G401.6 (cell line): Measurements from ENCODE around the gene TBC1D10A.

Source experiments
- FAIRE-seq: peaks from 2 replicates; lab custom pipeline; 2012; peaks lifted over from hg19 to GRCh38; lab: Jason Lieb, UNC

The TBC1D10A gene

DNA sequence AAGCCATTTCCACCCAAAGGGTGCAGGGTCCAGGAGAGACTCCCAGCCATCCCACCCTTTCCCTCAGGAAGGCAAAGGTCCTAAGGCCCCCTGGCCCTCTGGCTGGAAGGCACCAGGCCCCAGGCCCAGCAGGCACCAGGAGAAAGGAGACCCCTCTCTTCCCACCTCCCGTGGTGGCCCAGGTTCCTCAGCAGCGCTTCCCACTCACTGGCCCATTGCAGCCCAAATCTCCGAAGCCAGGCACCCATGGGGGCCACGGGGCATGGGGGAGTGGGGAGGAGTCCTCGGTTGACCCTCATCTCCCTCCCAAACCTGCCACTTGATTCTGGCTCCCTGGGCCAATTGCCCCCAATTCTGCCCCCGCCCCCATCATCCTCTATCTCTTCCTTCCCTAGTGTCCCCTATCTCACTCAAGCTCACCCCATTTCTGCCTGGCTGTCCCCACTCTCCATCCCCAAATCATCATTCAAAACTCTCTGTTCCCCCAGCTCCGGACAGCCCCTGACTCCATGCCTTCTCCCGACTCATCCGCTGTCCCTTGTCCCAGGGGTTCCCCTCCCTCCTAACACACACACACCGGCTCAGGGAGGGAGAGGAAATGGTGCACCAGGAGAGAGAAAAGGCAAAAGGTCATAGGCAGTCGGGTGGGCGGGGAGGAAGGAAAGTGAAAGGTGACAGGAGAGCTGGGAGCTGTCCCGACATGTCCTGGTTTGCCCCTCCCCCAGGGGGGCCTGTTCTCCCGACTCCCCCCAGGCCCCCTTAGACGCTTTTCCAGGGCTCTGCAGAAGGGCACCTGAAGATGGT lies 81.4 kb downstream of the TBC1D10A start:
- FAIRE-seq: peak; percentile 13

DNA sequence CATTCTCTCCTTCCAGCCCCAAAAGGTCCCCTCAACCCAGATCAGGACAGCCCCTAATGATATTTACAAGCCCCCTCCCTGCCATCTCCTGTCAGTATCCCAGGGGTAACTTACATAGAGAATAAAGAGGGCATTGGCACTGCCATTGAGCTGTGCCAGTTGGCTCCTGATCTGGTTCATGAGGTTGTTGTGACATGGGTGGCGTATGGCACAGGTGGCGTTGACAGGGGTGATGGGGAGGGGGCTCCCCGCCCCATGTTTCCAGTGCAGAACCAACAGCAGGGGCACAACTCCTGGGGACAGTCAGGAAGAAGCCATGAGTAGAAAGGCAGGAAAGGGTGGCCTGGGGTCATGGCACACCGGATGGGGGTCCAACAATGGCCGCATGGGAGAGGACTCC lies 82.1 kb downstream of the TBC1D10A start:
- no peak for FAIRE-seq

DNA sequence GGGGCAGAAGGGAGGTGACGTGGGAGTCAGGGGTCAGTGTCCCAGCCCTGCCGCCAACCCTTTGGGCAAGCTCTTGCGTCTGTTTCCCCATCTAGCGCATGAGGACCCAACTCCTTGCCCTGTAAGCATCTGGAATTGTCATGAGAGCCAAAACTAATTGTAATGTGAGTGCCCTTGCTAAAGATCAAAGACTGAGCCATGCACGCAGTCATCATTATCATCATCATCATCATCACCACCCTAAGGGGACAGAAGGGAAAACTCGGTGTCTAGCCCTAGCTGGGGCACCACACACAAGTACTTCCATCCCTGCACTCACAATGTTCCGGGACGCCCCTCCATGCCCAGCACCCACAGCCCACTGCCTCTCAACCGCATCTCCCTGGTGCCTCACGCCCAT lies 82.7 kb downstream of the TBC1D10A start:
- no peak for FAIRE-seq

- no peak for FAIRE-seq
Measured at GRCh38 chr22:30243661-30244060, 83.1 kb downstream of the TBC1D10A start.
